ENCODE results near the gene PTS.

Gene PTS

DNA sequence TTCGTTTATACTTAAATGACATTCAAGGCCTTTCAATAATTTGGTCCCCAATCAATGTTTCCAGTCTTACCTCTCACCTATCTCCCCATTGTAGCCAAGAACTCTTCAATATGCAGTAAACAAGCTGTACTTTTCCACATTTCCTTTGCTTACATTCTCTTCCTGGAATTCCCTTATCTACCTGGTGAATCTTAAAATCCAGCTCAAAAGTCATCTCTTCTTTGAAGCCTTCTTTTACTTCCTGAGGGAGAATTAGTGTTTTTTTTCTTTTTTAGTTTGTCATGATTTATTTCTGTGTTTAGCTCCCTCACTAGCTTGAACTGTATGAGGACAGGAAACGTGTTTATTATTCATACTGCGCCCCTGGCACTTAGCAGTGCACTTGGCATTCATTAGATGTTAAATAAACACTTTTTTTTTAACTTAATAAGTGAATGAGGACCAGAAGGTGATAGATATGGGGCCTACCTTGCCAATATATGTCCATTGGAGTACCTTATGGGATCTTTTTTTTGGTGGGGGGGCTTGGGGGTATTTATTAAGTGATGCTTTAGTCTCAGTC is 4.9 kb upstream of the PTS start:
- no peak for DNase-seq (ENCODE audit: low read depth in 2 of 2)

DNA sequence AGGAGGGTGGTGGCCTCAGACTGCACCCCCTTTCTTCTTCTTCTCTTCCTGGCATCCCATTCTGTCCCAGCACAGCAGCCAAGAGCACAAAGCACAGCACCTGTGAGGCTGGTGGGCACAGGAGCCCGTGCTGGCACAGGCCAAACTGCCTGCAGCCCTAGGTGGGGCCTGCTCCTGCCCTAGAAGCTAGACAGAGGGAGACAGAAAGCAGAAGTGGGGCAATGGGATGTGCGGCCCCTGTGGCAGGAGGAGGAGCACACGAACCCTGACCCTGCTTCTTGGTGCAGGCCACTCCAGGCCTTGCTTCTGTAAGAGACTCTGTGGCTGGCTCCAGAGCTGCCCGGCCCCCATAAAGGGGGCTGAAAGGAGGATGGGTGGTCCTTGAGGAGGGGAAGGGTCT is 3.9 kb upstream of the PTS start:
- no peak for DNase-seq (ENCODE audit: low read depth in 2 of 2)

DNA sequence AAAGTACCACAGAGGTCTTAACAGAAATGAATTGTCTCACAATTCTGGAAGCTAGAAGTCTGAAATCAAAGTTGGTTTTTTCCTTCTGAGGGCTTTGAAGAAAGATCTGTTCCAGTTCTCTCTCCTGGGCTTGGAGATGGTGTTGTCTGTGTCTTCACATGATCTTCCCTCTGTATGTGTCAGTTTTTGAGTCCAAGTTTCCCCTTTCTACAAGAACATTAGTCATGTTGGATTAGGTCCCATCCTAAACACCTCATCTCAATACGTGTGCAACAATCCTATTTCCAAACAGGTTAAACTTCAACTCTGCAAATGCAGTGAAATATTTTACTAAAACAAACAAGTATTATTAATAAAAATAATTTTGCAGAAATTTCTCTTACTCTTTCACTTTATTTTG is 3.1 kb upstream of the PTS start:
- DNase-seq (ENCODE audit: low read depth in 2 of 2) = no peak

DNA sequence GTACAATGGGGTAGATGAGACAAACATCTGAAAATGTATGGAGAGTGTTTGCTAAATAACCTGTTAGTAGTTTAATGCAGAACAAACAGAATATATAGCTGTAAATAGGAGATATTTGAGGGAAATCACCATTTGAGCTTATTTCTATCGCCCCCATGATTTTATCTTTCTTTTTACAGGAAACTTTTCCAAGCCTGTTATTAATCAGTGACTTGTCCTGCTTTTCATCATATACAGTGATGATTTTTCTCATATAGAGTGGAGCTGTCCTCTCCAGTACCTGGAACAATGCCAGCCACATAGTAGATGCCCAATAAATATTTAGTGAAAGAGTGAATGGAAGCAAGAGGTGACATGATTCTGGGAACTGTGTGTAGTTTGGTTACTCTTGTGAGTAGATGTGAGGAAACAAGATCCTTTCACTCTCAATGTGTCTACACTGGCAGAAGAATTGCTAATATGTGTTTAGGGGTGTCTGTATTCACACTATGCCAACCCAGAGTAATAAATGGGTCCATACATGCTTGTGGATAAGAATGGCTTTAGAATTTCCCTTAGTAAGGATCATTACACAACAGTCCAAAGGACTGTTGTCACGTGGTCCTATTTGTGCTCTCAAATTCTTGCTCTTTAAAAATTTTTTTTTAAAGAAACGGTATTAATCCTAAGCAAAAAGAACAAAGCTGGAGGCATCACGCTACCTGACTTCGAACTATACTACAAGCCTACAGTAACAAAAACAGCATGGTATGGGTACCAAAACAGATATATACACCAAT is 2.3 kb upstream of the PTS start:
- no peak for DNase-seq (ENCODE audit: low read depth in 2 of 2)

DNA sequence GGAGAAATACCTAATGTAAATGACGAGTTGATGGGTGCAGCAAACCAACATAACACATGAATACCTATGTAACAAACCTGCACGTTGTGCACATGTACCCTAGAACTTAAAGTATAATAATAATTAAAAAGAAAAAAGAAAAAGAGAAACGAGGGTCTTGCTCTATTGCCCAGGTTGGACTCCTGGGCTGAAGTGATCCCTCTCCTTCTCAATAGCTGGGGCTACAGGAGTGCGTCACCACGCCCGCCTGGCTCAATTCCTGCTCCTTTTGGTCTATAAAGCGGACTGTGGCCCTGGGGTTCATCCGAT is 521 bp upstream of the PTS start:
- DNase-seq (ENCODE audit: low read depth in 2 of 2) = no peak

DNA sequence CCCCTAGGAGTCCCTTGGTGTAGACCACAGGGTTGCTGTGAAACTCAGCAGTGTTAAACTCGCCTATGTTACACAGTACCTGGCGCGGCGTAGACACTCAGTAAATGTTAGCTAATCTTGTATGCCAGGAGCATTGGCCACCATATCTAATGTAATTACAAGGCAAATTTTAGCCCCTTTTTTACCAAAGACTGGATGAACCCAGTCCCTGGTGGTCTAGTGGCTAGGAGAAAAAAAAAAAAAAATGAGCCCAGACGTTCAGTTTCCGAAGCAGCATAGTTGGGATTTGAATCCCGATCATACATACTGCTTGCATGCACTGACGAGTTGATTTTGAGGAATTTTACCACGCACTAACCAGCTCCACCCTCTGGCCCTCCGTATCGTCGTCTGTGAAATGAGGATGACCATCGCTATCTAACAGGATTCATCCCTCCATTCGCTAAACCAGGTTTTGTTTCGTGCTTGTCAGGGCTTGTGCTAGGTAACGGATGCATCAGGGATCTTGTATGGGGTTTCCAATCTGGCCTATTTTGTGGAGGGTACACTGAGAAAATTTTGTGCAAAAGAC is 688 bp downstream of the PTS start:
- DNase-seq (ENCODE audit: low read depth in 2 of 2) = no peak

DNA sequence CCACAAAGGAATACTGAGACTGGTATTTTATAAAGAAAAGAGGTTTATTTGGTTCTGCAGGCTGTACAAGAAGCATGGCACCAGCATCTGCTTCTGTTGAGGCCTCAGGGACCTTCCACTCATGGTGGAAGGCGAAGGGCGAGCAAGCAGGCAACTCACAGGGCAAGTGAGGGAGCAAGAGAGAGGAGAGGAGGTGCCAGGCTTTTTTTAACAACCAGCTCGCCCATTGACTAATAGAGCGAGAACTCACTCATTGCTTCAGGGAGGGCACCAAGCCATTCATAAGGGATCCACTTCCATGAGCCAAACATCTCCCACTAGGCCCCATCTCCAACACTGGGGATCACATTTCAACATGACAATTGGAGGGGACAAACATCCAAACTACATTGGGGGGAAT is 1.2 kb downstream of the PTS start:
- no peak for DNase-seq (ENCODE audit: low read depth in 2 of 2)

DNA sequence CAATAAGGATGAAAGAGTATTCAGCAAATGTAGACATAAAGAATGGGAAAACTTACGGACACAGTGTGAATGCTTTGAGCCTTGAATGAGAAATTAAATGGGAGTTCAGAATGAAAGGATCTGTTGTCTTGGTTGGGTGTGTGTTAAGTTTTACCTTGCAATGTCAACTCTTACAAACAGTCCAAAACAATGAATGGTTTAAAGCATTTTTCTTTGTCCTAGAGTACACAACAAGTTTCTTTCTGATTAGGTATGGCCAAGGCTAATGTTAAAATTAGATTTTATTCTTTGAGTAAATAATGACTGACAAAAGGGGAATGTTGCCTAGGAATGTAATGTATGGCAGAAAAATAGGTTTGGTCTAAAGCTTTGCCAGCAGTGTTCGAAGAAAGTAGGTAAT is 2.5 kb downstream of the PTS start:
- no peak for DNase-seq (ENCODE audit: low read depth in 2 of 2)

DNA sequence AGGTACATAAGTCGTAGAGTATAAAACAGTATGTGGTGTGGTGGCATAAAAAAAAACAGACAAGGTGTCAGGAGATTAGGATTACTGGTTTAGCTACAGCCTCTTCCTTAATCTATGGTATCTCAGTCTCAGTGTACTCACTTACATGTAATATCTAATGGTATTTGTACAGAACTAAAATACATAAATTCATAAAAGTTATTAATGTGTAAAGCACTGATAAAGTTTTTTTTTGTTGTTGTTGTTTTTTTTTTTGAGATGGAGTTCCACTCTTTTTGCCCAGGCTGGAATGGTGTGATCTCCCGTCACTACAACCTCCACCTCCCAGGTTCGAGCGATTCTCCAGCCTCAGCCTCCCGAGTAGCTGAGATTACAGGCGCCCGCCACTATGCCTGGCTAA is 2.9 kb downstream of the PTS start:
- DNase-seq (ENCODE audit: low read depth in 2 of 2) = no peak

DNA sequence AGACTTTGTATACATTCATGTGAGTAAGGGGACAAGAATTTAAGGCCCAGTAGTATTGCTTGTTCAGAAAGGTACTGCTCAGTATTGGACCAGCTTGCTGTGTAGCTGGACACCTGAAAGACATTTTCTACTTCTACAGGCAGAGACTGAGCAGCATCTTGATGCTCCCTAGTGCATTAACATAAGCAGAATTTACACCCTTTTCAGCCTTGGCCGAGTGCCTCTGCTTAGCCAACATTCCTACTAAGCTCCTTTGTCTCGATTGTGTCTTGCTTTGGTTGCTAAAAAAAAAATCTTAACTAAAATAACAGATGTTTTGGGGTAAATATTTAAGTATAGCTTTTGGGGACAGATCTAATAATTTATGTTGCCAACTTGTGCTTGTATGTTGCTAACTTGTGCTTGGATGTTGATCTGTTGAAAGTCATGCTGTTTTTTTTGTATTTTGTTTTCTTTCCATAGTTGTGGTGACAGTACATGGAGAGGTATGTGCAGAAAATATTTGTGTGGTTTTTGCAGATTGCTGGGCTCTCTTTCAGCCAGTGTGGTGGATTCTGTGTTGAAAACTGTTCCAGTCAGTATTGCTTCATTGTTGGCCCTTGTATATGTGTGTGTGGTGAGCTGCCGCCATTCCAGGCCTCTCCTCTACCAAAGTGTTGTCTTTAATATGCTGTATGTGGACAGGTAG is 3.7 kb downstream of the PTS start:
- DNase-seq (ENCODE audit: low read depth in 2 of 2) = no peak

DNA sequence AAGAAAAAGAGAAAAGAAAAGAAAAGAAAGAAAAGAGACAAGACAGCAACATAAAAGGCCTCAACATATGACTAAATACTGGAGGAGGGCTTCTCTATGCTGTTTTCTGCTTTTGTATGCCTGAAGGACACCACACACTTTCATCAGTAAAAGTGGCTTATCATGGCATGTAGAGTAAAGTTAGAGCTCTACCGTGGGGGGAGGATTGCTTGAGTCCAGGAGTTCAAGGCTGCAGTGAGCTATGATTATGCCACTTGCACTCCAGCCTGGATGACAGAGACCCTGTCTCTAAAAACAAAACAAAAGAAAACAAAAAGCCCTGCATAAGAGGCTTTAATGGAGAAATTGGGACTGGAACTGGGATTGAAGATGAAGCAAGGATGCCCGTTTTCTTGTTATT is 5.7 kb downstream of the PTS start:
- no peak for DNase-seq (ENCODE audit: low read depth in 2 of 2)

DNA sequence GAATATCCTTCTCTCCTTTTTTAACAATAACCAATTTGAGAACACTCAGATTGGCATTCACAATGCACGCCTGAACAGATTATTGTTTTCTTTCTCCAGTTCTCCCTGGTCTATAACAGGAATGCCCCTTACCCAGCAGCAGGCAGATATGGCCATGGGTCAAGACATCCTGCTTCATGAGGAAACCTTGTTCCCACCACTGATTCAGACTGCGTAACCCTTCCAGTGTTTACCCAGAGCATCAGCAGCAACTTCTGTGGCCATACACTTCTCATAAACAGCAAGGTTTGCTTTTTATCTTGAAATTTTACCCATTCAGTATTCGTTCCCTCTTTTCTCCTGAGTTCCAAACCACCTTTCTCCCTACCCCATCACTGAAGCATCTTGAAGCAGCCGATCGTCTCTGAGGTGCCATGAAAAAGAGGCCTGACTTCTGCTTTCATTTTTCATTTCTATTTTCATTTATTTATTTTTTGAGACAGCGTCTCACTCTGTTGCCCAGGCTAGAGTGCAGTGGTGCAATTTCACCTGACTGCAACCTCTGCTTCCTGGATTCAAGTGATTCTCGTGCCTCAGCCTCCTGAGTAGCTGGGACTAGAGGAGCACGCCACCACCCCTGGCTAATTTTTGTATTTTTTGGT is 9.6 kb downstream of the PTS start:
- DNase-seq (ENCODE audit: low read depth in 2 of 2) = no peak

DNA sequence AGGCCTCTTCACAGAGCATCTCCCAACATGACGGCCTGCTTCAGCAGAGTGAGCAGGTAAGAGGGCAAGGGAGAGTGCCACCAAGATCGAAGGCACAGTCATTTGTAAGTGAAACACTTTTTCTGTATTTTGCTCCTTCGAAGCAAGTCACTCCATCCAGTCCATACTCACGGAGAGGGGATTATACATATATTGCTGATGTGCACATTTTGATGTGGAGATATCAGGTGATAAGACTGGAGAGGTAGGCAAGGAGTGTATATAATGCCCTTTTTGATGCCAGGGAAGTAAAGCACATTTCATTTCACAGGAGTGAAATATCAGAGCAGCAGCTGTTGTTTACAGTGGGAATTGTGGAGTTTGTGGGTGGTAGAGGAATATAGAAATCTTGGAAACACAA is 11.2 kb downstream of the PTS start:
- DNase-seq (ENCODE audit: low read depth in 2 of 2) = no peak

DNA sequence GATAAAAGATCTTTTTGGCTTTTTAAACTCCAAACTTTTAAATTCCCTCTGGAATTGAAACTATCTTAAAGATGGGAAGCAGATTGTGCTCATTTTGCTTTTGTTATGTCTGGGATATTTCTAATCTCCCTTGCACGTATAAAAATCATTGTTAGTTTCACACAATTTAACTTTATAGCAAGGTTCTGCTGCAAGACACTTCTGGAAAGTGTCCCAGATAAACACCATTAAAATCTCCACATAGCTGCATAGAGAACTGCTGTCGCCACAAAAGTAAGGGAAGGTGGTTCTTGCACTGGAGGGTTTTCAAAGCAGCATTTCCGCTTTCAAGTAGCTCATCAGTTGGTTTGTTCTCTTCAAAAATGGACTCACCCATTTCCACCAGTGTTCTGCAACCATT is 11.8 kb downstream of the PTS start:
- DNase-seq (ENCODE audit: low read depth in 2 of 2) = no peak

DNA sequence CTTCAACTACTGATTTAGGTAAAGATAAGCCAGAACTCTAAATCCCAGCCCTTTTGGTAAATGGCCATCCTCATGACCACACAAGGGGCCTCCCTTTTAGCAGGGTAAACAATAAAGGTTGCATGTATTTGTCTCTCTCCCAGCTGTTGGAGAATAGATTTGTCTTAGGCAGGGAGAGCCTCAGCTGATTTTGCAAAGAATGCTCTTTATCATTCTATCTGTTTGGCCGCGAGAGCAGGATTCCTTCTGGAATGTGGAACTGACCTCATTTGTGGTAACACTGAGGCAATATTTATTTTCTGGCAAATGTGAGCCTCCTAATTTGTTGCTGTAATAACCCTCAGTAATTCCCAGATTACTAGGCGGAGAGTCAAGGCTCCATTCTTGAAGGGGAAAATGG is 15.3 kb downstream of the PTS start:
- DNase-seq (ENCODE audit: low read depth in 2 of 2) = no peak

DNA sequence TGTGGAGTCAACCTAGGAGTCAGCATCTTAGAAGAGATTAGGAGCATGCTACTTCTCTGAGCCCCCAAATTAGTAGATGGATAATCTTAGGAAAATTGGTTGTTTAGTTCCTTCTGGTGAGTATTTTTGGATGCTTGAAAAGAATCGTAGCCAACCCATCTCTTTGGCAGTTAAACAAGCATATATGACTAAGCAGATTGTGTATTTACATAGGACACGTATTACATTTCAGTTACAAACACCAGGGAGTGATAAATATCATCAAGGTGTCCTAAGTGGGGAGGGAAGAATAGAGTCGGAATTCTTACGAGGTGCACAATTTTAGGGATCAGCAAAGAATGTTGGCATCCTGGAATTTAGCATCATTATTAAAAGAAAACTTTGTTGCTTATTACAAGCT is 21.0 kb downstream of the PTS start:
- DNase-seq (ENCODE audit: low read depth in 2 of 2) = no peak

DNA sequence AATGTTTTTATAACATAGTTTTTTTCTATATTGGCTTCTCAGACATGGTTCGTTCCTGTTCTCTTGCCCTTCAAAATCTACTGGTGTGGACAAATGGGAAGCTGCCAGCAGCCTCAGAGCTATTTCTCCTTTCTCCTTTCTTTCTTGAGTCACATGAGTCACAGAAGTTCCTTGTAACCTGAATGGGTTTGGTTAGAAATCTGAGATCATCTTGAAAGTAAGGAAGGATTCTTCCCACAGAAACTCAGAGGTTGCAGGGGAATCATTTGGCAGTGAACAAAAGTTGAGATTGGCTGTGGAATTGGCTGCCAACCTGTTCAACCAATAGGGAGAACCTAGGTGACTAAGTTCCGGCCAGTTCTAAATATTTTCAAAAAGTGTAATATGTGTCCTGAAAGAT is 22.0 kb downstream of the PTS start:
- no peak for DNase-seq (ENCODE audit: low read depth in 2 of 2)

DNA sequence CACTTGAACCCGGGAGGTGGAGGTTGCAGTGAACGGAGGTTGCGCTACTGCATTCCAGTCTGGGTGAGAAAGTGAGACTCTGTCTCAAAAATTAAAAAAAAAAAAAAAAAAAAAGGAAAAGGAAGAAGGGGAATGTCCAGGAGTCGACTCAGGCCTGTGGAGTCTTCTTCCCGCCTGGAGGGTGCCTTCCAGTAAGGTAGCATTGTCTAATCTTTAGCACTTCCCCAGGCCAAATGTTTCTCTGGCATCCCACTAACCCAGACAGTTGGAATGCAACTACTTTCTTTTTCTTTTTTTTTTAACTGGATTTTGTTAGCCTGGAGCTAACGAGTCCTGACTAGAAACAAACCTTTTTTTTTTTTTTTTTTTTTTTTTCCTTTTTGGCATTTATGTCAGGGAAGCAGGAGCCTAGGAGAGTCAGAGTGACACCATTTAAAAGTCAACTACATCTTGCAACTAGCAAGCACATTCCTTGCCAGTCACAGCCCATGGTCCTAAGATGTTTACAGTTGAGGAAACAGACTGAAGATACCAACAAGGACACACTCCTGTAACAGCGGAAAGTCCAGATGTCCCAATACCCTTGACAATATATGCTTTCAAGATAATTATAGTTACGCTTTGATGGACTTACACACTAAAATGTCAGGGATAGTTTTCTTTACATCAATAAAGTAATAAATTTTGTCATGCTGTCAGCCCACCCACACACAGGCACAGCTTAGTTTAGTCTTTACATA is 23.8 kb downstream of the PTS start:
- DNase-seq (ENCODE audit: low read depth in 2 of 2) = no peak

DNA sequence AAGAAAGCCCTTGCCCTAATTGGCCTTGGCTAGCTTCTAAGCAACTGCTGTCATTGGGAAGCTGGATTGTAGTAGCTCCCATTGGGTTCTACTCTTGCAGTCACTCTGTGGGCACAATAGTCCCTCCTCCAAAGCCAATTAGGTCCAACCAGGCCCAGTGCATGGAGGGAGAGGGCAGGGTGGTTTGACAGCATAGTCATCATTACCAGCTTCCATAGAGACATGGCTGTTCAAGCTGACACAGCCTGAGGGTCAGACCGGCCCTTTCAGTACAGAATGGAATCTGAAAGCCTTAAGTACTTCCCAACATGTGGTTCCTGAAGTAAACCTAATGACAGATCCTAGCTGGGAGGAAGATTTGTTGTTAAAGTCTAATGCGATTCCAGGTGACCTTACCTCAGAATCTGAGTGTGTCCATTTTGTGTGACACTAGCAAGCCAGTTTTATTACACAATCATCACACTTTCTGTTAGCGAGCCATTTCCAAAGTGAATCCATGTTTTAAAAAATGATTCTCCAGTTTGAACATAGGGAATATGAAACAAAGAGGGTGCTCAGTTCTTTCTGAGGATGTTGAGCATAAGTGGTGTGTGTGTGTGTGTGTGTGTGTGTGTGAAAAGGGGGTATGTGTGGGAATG is 27.5 kb downstream of the PTS start:
- DNase-seq (ENCODE audit: low read depth in 2 of 2) = no peak

DNA sequence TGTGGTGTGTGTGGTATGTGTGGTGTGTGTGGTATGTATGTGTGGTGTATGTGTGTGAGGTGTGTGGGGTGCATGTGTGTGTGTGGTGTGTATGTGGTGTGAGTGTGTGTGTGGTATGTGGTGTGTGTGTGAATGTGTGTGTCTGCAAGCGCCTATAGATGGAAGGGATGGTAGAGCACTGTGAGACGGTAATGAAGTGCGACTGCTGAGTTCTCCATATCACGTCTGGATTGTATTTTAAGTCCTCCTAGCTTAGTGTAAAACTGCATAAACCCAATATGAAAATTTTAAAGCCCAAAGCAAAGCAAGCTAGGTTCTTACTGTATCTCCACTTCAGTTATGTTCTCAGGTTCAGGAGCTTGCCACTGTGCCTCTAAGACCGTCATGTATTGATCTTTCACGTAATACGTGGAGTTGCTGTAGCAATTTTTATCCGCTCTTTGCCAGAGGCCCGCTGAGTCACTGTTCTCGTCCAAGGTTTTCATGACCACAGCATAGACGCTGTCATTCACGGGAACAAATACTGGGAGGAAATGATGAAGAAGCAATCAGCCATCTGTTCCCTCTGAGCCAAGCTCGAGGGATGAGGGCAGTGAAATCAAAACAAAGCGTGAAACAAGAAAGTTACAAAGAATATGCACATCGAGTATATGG is 29.0 kb downstream of the PTS start:
- DNase-seq (ENCODE audit: low read depth in 2 of 2) = no peak

DNA sequence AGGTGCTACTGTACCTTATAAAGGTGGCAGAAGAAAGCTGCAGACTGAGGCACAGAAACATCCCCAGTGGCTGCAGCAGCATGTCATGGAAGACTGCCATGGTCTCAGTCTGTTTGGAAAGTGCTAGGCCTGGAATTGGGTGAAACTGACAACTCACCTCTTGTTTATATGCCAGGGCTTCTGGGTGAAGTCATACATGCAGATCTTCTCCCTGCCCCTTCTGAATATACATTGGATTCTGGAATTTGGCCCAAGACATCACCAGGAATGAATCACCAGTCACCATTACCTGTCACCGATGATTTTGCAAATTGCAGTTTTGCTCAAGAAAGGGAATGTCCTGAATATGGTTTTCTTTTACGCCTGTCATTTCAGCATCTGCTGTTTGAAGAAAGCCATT is 34.3 kb downstream of the PTS start, which contains the start of gene PLET1:
TSS of gene PLET1 (minus strand) at position 371 of the 400 bp plus-strand sequence. CDS start at position 100, 271 bp downstream.
- DNase-seq (ENCODE audit: low read depth in 2 of 2) = no peak
